Mononuclear cell (primary cell): ENCODE measurements around the gene CCDC6. TPM values are rescaled to one million over a fixed set of nuclear protein-coding genes. Genes with fewer than 3 reads are reported as not detected.
"Not testable (repeated sequence)": the region's sequence is repeated elsewhere in the genome, so short reads cannot be mapped to it uniquely, and the experiment has no call there.

Source experiments
- H3K27me3 ChIP-seq: 2 replicates; pipeline ENCODE4 v1.6.0; 2011; ENCODE audit warnings: low read length, control low read depth; ENCODE audit not compliant: insufficient read depth
- H3K4me1 ChIP-seq: 2 replicates; pipeline ENCODE4 v1.5.1; 2011; ENCODE audit warnings: mild to moderate bottlenecking, low read length, control low read depth; ENCODE audit not compliant: insufficient read depth
- H3K4me3 ChIP-seq: 2 replicates; pipeline ENCODE4 v1.5.1; 2011; ENCODE audit warnings: mild to moderate bottlenecking, low read length, moderate library complexity
- H3K9me3 ChIP-seq: 2 replicates; pipeline ENCODE4 v1.5.1; 2011; ENCODE audit warnings: low read depth, mild to moderate bottlenecking, control low read depth, low read length
- total RNA-seq: library from RNA; depleted of rRNA; stranded (reverse); fragments of >200 nt; gene quantifications from one replicate; pipeline ENCODE4 v1.2.3, GENCODE V29; 2012

Gene CCDC6
- total RNA-seq, 1 donor, result 32.0 TPM

DNA sequence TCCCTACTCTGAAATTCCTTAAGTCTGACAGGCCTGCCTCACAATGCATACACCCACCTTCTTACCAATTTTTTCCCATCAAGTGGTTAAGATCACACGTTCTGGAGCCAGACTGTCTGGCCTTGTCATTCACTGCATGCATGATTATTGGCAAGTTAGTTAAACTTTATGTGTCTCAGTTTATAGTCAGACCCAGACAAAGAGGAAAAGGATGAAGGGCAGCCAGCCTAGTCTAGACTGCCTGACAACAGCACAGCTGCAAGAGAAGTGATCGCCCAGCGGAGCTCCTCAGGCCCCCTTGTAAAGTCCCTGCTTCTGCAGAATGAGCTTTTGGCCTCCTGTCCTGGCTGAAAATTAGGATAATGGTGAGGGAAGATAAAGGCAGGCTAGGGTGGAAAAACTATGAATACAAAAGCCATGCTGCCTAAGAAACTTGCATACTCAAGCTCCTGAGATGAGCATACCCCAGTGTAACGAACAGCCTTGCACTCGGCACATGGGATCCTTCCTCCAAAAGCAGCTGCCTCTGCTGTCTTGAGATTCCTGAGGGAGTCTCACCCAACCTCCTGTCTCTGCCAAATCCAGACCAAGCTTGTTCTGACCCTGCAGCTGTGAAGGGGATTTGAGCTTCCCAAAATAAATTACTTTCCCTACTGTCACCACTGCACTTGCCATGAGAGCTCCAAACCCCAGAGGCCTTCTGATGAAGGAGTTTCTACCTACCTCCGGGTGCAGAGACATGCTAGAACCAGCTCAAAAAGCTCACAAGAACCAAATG, 126.4 kb downstream of the CCDC6 start:
- Histone ChIP-seq H3K9me3 (no peaks in the 10 kb centered on the region), H3K4me3 (no peak overlapping the region), H3K27me3 (no peaks in the 10 kb centered on the region), H3K4me1 (no peaks in the 10 kb centered on the region)

DNA sequence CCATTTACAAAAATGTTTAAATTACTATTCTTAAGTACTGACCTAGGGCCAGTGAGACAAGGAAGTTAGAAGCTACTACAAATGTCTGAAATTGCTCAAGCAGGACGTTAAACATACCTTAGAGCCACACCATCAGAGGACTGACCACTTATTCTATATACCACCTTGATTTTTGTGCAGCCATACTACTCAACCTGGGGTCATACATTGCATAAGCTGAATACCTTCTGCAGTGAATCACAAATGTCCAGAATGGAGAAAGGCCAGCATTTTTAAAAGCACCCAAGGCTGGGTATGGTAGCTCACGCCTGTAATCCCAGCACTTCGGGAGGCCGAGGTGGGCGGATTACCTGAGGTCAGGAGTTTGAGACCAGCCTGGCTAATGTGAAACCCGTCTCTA, 131.9 kb downstream of the CCDC6 start:
- Histone ChIP-seq H3K4me1 (no peaks in the 10 kb centered on the region), H3K4me3 (no peak overlapping the region), H3K9me3 (no peaks in the 10 kb centered on the region), H3K27me3 (no peaks in the 10 kb centered on the region)

DNA sequence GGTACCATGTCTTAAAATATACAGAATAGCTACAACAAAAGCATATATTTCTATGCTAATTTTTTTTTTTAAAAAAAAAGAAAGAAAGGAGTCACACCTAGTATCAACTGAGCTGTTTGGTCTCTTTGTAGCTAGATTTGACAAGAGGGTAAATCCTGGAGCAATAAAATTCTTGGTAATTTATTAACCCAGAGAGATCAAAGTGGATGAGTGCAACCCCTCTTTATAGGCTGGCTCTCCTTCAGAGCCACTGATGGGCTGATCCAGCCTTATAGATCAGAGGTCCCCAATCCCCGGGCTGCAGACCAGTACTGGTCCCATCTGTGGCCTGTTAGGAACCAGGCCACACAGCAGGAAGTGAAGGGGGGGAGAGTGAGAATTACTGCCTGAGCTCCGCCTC, 133.3 kb downstream of the CCDC6 start:
- Histone ChIP-seq H3K27me3 (no peaks in the 10 kb centered on the region), H3K9me3 (no peaks in the 10 kb centered on the region), H3K4me1 (no peaks in the 10 kb centered on the region)

DNA sequence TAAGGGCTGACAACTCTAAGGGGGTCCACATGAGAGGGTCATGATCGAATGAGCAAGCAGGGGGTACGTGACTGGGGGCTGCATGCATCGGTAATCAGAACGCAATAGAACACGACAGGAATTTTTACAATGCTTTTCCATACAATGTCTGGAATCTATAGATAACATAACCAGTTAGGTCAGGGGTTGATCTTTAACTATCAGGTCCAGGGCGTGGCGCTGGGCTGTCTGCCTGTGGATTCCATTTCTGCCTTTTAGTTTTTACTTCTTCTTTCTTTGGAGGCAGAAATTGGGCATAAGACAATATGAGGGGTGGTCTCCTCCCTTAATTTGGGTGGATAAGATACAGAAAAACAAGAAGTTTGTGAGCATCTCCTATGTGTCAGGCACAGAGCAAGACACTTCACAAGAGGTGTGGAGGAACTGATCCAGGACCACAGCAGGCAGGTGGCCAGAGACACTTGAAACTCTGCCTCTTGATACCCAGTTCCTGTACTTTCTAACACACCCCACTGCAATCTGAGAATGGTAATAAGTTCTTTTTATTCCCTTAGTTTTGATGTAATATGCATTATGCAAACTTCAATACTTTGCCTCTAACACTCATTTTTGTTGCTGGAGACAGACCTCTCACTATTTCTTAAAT, 135.1 kb downstream of the CCDC6 start:
- no peaks in the 10 kb centered on the region for H3K9me3 ChIP-seq
- no peaks in the 10 kb centered on the region for H3K4me1 ChIP-seq
- H3K27me3 ChIP-seq, result no peaks in the 10 kb centered on the region
- H3K4me3 ChIP-seq, result no peak overlapping the region

More for the DNA sequence above, 133.3 kb downstream of the CCDC6 start:
- H3K4me3 ChIP-seq, result no peak overlapping the region

DNA sequence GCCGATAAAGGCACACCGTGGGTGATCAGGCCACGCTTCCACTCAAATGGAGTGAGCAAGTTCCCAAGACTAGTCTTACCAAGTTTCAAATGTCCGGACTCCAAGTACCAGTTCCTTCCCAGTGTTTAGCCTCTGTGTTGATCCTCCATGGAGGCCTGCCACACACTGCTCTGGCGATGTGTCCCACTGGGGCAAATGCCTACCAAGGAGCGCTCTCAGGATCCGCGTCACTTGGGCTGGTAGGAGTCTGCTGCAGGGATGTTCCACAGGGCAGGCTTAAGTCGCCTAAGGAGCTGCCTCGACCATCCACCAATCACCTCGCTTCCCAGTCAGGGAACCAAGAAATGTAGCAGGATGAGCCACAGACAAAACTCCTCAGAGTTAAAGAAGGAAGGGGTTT, 135.7 kb downstream of the CCDC6 start:
- H3K9me3 ChIP-seq, result no peaks in the 10 kb centered on the region
- H3K4me3 ChIP-seq, result no peak overlapping the region
- H3K27me3 ChIP-seq, result no peaks in the 10 kb centered on the region
- no peaks in the 10 kb centered on the region for H3K4me1 ChIP-seq

DNA sequence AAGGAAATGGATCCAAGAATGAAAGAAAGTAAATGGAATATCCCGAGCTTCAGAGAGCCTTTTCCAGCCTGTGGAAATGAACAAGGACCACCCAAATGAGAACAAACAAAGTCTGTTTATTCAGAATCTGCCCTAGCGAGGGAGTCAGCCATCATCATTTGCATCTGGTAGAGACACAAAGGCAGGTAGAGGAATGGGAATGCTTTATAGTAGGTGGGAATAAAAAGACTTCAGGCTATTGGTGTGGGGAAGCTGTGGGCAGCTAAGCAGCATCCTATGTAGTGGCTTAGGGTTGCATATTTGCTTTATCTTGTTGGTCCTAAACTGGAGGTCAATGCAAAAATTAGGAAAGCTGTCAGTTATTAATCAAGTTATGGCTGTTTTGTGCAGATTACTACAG, 143.9 kb downstream of the CCDC6 start:
- H3K4me3 ChIP-seq, result no peak overlapping the region

DNA sequence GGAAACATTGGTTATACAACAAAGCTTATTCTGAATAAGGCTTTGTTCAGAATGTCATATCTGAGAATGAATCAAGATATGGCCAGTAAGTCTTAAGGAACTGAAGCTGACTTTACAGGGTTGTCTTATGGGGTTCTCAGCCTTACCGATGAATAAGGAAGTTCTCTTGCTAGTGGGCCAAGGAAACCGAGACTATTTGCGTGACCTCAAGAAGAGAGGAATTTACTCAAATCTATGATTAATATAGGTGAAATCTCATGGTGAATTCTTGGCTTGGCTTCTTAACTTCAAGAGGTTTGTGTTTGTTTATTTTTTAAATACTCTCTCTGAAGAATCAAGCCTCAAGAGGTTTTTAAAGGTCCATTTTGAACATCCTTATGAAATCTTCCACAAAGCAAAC, 148.4 kb downstream of the CCDC6 start:
- Histone ChIP-seq H3K27me3 (no peaks in the 10 kb centered on the region), H3K4me1 (no peaks in the 10 kb centered on the region), H3K9me3 (no peaks in the 10 kb centered on the region), H3K4me3 (no peak overlapping the region)

More for the DNA sequence above, 143.9 kb downstream of the CCDC6 start:
- Histone ChIP-seq H3K27me3 (no peaks in the 10 kb centered on the region), H3K4me1 (no peaks in the 10 kb centered on the region), H3K9me3 (no peaks in the 10 kb centered on the region)

DNA sequence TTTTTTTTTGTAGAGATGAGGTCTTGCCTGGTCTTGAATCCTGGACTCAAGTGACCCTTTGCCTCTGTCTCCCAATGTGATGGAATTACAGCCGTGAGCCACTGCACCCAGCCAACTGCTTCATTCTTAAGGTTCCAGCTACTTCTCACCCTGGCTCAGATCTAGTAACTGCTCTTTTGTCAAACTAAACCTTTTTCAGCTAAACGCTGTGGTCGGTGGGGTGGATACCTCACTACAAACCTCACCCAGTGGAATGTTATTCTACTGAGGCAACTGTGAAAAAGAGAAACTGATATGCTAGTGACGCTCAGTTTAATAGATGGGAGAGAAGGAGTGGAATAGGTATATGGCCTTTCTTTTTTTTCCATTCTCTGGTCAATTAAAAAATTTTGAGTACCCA, 151.4 kb downstream of the CCDC6 start:
- Histone ChIP-seq H3K9me3 (no peaks in the 10 kb centered on the region), H3K27me3 (no peaks in the 10 kb centered on the region), H3K4me1 (no peaks in the 10 kb centered on the region), H3K4me3 (no peak overlapping the region)

DNA sequence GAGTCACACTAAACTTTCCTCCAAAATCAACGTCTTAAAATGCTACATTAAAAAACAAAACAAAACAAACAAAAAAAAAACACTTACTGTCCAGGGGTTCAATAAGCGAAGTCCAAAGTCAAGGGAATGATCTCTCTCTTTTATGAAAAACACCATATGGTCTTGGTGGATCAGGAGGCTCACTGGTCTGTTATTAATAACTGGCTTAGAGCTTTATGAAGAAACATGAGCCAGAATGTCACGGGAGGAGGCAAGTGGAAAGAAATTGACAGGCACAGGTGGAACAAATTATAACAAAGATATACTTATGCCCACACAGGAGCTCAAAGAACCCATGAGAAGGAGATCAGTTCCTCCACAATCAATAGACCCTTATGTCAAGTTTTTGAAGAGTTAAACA, 153.1 kb downstream of the CCDC6 start, which contains the start of gene MRLN:
Gene MRLN (minus strand): TSS at position 189 of the 400 bp plus-strand sequence.
- Histone ChIP-seq H3K27me3 (no peaks in the 10 kb centered on the region), H3K9me3 (no peaks in the 10 kb centered on the region), H3K4me1 (no peaks in the 10 kb centered on the region), H3K4me3 (no peak within 1 kb of the TSS)

DNA sequence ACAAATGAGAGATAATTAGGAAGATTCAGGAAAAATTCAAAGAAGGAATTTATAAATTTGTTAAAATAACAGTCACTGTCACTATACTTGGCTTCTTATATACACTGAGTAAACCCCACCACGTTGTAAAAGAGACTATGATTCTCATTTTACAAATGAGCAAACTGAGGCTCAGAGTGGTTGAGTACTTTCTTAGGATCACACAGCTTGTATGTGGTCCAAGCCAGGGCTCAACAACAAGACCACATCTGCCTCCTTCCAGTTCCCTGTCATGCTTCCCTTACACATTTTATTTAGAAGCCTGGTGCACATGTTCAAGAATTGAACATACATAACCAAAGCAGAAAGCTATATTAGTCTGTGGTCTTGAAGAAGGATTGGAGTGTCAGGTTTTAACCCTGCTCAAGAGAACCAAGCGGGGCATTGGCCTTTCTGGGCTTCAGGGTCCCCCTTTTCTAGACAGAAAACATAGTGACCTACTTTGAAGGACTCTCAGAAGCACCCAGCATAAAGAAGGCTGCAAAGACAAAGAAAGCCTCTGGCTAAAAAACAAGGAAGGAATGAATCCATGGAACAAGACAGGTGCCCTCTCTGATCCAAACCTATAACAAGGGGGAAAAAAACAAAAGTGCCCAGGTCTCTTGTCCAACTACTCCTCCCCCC, 153.9 kb downstream of the CCDC6 start:
- Histone ChIP-seq H3K27me3 (no peaks in the 10 kb centered on the region), H3K4me3 (no peak overlapping the region), H3K4me1 (no peaks in the 10 kb centered on the region), H3K9me3 (no peaks in the 10 kb centered on the region)

DNA sequence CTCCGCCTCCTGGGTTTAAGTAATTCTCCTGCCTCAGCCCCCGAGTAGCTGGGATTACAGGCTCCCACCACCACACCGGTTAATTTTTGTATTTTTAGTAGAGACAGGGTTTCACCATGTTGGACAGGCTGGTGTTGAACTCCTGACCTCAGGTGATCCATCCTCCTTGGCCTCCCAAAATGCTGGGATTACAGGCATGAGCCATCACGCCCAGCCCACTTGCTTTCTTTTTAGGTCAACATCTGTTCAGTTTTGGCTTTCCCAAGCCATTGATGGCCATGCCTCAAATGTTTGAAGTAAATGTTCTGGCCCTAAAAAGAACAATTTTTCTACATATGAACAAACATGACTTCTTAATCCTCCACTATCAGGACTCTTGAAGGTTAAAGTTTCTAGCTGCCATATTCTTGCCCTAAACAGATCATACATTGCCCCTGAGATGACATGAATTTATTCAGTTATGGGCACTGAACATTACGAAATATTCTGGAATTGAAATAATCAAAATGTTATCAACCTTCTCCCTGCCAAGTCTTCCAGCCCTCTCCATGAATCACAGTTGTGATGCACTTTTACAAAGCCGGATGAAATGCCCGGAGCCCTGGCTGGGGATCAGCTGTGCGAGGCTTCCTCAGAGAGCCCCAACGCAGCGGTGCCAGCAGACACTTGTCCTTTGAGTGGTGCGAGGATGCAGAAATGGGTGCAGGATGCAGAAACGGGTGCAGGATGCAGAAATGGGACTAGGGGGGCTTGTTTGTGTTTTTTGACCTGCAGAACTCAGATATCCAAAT, 156.0 kb downstream of the CCDC6 start:
- Histone ChIP-seq H3K9me3 (no peaks in the 10 kb centered on the region), H3K4me3 (no peak overlapping the region), H3K4me1 (no peaks in the 10 kb centered on the region), H3K27me3 (no peaks in the 10 kb centered on the region)

DNA sequence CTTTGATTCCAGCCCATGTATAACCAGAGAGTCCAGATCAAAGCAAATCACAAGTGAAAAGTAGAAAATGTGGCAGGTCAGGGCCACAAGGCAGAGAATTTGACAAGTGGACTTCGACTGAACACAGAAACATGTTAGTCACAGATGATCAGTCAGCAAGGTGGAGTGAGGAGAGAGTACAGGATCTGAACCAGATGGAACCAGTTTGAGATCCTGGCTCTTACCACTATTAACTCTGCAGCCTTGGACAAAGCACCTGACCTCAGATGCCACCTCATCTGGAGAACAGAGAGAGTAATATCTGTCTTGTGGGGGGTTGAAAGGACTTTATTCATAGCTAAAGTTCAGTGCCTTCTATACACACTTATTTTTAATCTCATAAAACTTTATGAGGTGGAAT, 157.5 kb downstream of the CCDC6 start:
- H3K4me3 ChIP-seq, result no peak overlapping the region
- H3K27me3 ChIP-seq, result no peaks in the 10 kb centered on the region
- no peaks in the 10 kb centered on the region for H3K9me3 ChIP-seq
- H3K4me1 ChIP-seq, result no peaks in the 10 kb centered on the region

DNA sequence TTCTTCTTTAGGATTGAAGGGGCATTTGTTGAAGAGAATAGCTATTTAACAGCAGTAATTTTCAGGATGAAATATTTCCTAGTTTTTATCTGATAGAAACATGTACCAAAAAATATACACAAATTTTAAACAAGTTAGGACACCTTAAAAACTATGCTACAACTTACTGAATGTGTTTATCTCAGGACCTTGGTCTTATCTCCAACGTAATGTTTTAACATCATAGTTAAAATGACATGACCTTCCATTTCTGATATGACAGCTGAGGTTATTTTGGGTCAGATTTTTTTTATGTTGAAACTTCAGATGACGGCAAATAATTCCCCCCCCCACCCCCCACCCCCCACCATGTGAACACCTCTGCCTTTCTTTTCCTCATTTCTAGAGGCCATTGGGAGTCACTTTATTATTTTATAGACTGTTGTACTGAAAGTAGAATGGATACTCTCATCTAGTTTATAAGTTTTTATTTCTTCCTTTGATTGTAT, 161.1 kb downstream of the CCDC6 start:
- Histone ChIP-seq H3K4me1 (no peaks in the 10 kb centered on the region), H3K4me3 (no peak overlapping the region), H3K9me3 (no peaks in the 10 kb centered on the region), H3K27me3 (no peaks in the 10 kb centered on the region)

DNA sequence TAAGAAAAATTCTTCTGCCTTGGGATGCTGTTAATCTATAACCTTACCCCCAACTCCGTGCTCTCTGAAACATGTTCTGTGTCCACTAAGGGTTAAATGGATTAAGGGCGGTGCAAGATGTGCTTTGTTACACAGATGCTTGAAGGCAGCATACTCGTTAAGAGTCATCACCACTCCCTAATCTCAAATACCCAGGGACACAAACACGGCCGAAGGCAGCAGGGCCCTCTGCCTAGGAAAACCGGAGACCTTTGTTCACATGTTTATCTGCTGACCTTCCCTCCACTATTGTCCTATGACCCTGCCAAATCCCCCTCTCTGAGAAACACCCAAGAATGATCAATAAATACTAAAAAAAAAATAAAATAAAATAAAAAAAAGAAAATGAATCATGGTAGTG, 161.6 kb downstream of the CCDC6 start:
- not testable (repeated sequence) for H3K27me3 ChIP-seq, H3K4me3 ChIP-seq, H3K9me3 ChIP-seq, H3K4me1 ChIP-seq

DNA sequence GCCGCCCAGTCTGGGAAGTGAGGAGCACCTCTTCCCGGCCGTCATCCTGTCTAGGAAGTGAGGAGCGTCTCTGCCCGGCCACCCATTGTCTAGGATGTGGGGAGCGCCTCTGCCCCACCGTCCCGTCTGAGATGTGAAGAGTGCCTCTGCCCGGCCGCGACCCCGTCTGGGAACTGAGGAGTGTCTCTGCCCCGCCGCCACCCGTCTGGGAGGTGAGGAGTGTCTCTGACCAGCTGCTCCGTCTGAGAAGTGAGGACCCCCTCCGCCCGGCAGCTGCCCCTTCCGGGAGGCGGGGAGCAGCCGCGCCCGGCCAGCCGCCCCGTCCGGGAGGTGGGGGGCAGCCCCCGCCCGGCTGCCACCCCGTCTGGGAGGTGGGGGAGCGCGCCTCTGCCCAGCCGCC, 162.2 kb downstream of the CCDC6 start:
- not testable (repeated sequence) for H3K4me3 ChIP-seq, H3K9me3 ChIP-seq, H3K4me1 ChIP-seq, H3K27me3 ChIP-seq
